Brain microvascular endothelial cell (primary cell): ENCODE data around the gene CYP2C18.
"Not testable (repeated sequence)": the region's sequence is repeated elsewhere in the genome, so short reads cannot be mapped to it uniquely, and the experiment has no call there.

Experiments used
- DNase-seq: peaks from one replicate; pipeline ENCODE4 v3.0.0-alpha.2; 2020
- H3K27ac ChIP-seq: fragments of 250-450 bp; sonication (Bioruptor Pico); 2 replicates; pipeline ENCODE4 v1.5.1; 2020; ENCODE audit warnings: mild to moderate bottlenecking, moderate library complexity
- H3K27me3 ChIP-seq: fragments of 250-450 bp; sonication (Bioruptor Pico); replicated peaks from 2 replicates; pipeline ENCODE4 v1.5.1; 2020; ENCODE audit warnings: mild to moderate bottlenecking
- H3K36me3 ChIP-seq: fragments of 250-450 bp; sonication (Bioruptor Pico); replicated peaks from 2 replicates; pipeline ENCODE4 v1.5.1; 2020; ENCODE audit warnings: mild to moderate bottlenecking
- H3K4me3 ChIP-seq: 2 replicates; pipeline ENCODE4 v1.5.1; 2011; ENCODE audit warnings: low read depth, mild to moderate bottlenecking, control low read depth, low read length, moderate library complexity
- in situ Hi-C: cut with HindIII; loops from 2 replicates; pipeline ENCODE4 v1.10.0; 2017; ENCODE audit warnings: low sequenced_read_pairs, low pct_ligation_motif_present
- TF ChIP-seq, protein P1 (sequence below): IDR thresholded peaks from 2 replicates; pipeline ENCODE4 v1.5.1; 2011; ENCODE audit warnings: low read depth, mild to moderate bottlenecking, moderate library complexity, low read length, control low read depth, inconsistent platforms; ENCODE audit errors: missing control alignments

The CYP2C18 gene

DNA sequence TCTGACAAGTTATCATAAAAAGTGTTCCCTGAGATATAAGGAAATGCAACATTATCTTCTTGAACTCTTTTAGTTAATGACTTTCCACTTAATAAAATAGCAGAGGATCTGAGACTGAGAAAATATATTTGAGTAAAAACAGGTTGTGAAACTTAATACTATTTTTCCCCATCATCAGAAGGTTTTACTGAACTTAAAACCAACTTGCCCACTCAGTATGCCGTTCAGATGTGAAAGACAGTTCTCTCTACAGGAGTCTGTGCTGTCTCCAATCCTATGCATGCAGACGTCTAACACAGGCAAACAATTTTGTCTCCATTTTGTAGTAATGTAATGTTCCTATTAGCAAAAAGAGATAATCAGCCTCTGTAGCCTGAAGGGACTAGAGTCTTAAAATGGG, 38.2 kb upstream of the CYP2C18 start:
- Histone ChIP-seq H3K4me3 (no peak overlapping the region), H3K27ac (no peak overlapping the region), H3K27me3 (no peaks in the 10 kb centered on the region), H3K36me3 (no peaks in the 10 kb centered on the region)
- DNase-seq: no peak
- in situ Hi-C loops: no loop called here
- TF ChIP-seq, protein P1, sequence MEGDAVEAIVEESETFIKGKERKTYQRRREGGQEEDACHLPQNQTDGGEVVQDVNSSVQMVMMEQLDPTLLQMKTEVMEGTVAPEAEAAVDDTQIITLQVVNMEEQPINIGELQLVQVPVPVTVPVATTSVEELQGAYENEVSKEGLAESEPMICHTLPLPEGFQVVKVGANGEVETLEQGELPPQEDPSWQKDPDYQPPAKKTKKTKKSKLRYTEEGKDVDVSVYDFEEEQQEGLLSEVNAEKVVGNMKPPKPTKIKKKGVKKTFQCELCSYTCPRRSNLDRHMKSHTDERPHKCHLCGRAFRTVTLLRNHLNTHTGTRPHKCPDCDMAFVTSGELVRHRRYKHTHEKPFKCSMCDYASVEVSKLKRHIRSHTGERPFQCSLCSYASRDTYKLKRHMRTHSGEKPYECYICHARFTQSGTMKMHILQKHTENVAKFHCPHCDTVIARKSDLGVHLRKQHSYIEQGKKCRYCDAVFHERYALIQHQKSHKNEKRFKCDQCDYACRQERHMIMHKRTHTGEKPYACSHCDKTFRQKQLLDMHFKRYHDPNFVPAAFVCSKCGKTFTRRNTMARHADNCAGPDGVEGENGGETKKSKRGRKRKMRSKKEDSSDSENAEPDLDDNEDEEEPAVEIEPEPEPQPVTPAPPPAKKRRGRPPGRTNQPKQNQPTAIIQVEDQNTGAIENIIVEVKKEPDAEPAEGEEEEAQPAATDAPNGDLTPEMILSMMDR: no peak

DNA sequence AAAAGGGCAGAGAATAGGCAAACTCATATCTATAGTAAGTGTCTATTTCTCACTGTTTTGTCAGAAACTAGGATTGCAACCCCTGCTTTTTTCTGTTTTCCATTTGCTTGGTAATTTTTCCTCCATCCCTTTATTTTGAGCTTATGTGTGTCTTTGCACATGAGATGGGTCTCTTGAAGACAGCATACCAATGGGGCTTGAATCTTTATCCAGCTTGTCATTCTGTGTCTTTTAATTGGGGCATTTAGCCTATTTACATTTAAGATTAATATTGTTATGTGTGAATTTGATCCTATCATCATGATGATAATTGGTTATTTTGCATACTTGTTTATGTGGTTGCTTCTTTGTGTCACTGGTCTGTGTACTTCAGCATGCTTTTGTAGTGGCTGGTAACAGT, 28.3 kb upstream of the CYP2C18 start:
- H3K27me3 ChIP-seq, in situ Hi-C loops, H3K27ac ChIP-seq, H3K4me3 ChIP-seq, DNase-seq, H3K36me3 ChIP-seq: not testable (repeated sequence)

DNA sequence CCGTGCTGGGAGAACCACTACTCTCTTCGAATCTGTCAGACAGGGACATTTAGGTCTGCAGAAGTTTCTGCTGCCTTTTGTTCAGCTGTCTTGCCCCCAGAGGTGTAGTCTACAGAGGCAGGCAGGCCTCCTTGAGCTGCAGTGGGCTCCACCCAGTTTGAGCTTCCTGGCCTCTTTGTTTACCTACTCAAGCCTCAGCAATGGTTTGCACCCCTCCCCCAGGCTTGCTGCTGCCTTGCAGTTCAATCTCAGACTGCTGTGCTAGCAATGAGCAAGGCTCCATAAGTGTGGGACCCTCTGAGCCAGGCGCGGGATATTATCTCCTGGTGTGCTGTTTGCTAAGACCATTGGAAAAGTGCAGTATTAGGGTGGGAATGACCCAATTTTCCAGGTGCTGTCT, 20.5 kb upstream of the CYP2C18 start:
- not testable (repeated sequence) for H3K36me3 ChIP-seq

DNA sequence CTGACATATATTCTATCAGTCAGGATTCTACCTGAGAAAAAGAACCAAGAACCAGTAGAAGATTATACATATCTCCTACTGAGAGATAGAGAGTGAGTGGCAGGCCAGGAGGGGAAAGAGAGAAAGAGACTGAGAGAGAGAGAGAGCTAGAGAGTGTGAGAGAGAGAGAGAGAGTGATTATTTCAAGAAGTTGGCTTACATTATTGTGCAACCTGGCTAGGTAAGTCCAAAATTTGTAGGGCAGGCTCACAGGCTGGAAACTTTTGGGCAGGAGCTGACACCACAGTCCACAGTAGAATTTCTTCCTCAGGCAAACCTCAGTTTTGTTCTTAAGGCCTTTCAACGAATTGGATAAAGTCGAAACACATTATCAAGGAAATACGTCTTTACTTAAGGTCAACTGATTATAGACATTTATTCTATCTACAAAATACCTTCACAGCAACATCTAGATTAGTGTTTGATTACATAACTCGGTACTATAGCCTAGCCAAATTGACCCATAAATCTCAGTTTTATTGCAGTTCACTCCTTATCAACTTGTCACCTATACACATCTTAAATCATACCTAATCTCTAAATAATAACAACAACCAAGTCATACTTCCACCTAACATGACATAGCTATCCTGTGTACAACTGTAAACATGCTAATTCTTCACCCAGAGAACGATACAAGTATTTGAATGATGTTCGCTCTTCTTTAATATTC, 17.0 kb upstream of the CYP2C18 start:
- no peak for DNase-seq
- no peak overlapping the region for H3K27ac ChIP-seq
- in situ Hi-C loops: no loop called here
- H3K27me3 ChIP-seq: no peaks in the 10 kb centered on the region
- TF ChIP-seq, protein P1: no peak
- H3K36me3 ChIP-seq: no peaks in the 10 kb centered on the region
- no peak overlapping the region for H3K4me3 ChIP-seq

More for the DNA sequence above, 20.5 kb upstream of the CYP2C18 start:
- H3K4me3 ChIP-seq, DNase-seq, in situ Hi-C loops, H3K27me3 ChIP-seq, H3K27ac ChIP-seq: not testable (repeated sequence)

DNA sequence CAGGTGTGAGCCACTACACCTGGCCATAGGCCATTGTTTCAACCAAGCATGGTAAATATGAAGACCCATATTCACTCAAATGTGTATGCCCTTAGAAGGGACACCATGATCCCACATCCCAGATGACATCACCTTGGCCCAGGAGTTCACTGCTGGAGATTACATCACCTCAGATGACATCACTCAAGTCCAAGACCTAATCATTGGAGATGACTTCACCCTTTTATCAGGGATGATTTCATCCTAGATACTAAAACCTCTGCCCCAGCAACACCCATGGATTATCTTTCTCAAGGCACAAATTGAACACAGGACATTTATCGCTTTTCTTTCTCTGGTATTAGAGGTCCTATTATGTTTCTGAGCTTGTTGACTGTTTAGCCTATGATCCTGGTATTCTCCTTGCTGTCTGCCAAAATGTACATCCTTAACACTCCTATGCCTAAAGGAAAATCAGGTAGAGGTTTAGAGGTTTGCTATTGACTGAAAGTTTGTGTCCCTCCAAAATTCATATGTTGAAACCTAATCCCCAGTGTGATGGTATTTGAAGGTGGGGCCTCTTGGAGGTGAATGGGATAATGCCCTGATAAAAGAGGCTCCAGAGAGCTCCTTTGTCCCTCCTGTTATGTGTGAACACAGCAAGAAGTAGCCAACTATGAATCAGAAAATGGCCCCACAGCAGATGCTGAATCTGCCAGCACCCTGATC, 9.8 kb upstream of the CYP2C18 start:
- in situ Hi-C loops: no loop called here
- Histone ChIP-seq H3K4me3 (no peak overlapping the region), H3K27me3 (no peaks in the 10 kb centered on the region), H3K36me3 (no peaks in the 10 kb centered on the region), H3K27ac (no peak overlapping the region)
- peak; percentile 1 for DNase-seq
- TF ChIP-seq, protein P1: no peak

DNA sequence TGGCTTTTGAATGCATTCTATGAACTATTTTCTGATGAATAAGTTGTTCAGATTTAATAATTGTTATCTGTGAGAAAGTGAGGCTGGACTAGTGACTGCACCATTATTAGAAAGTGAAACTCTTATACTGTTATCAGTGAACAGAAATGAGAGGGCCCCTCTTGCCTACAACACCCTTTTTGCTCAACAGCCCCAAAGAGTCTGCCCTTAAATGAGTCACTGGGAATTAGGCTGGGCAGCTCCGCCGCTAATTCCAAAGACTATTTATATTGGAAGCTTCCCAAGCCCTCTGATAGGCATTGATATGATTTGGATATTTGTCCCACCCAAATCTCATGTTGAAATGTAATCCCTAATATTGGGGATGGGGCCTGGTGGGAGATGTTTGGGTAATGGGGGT, 7.0 kb upstream of the CYP2C18 start:
- TF ChIP-seq, protein P1: no peak
- no peaks in the 10 kb centered on the region for H3K27me3 ChIP-seq
- no peaks in the 10 kb centered on the region for H3K36me3 ChIP-seq
- no peak for DNase-seq
- H3K27ac ChIP-seq: no peak overlapping the region
- H3K4me3 ChIP-seq: no peak overlapping the region
- in situ Hi-C loops: no loop called here
